Fibroblast of lung (primary cell): ENCODE measurements around the gene ATP2A2.

ENCODE experiments used
- EZH2 ChIP-seq: IDR thresholded peaks from 2 replicates; pipeline ENCODE4 v1.5.1; 2012; ENCODE audit warnings: low read length, control low read depth, mild to moderate bottlenecking; ENCODE audit errors: missing control alignments
- TF ChIP-seq, protein P1 (sequence below), 2 donors: IDR thresholded peaks in 1 of 2; conservative IDR thresholded peaks in 1 of 2; 1 replicate in 1 of 2; 2 replicates in 1 of 2; pipeline ENCODE4 v1.5.1; 2011 to 2012; ENCODE audit warnings: low read length in 2 of 2, control low read depth in 1 of 2, inconsistent platforms in 1 of 2, low read depth in 1 of 2, mild to moderate bottlenecking in 1 of 2

- TF ChIP-seq, protein P1, sequence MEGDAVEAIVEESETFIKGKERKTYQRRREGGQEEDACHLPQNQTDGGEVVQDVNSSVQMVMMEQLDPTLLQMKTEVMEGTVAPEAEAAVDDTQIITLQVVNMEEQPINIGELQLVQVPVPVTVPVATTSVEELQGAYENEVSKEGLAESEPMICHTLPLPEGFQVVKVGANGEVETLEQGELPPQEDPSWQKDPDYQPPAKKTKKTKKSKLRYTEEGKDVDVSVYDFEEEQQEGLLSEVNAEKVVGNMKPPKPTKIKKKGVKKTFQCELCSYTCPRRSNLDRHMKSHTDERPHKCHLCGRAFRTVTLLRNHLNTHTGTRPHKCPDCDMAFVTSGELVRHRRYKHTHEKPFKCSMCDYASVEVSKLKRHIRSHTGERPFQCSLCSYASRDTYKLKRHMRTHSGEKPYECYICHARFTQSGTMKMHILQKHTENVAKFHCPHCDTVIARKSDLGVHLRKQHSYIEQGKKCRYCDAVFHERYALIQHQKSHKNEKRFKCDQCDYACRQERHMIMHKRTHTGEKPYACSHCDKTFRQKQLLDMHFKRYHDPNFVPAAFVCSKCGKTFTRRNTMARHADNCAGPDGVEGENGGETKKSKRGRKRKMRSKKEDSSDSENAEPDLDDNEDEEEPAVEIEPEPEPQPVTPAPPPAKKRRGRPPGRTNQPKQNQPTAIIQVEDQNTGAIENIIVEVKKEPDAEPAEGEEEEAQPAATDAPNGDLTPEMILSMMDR (conservative IDR thresholded peaks at IDR 0.05 in 1 of 2, IDR thresholded peaks at IDR 0.05 in 1 of 2; ENCODE audit: low read depth in 1 of 2, low read length in 2 of 2): no peak
- TF ChIP-seq EZH2: no peak
These were observed 8.6 kb downstream of the ATP2A2 start for GRCh38 chr12:110289711-110290078.
